ENCODE measurements around the gene GTPBP6. TPM values are rescaled to one million over a fixed set of nuclear protein-coding genes. Genes with fewer than 3 reads are reported as not detected.
A peak's percentile ranks its signal among the peaks of the same experiment; 100 is the strongest.

GTPBP6 gene
- total and polyA plus RNA-seq, 2 experiments from 2014 or later = 41.4 to 66.8 TPM

- no peak for TF ChIP-seq REST (IDR thresholded peaks at IDR 0.05; ENCODE audit: unreplicated experiment)
- TF ChIP-seq ZNF114 (CRISPR knock-in tag; IDR thresholded peaks at IDR 0.05) = no peak
Measured at GRCh38 chrX:270848-271367, 47.7 kb downstream of the GTPBP6 start (continued).

GRCh38 chrX:267771-268261 is 50.8 kb downstream of the GTPBP6 start:
- Mint-ChIP-seq H3K36me3 (ENCODE audit: low read depth) (peaks cover 3% of the 10 kb centered on the region; the same call in 1 of the 3 replicates), H3K4me3 (no peak overlapping the region), H3K27me3 (ENCODE audit: insufficient read depth, low read depth, poor library complexity) (peaks cover 7% of the 10 kb centered on the region), H3K9me3 (peaks cover 36% of the 10 kb centered on the region), H3K27ac (no peak overlapping the region), H3K4me1 (no peaks in the 10 kb centered on the region)
- peak; percentile 38; the same call in 2 of the 3 replicates for ATAC-seq
- DNase-seq (ENCODE audit: low spot score) = peak; percentile 33
- H3K27ac ChIP-seq (ENCODE audit: low read depth) = no peak overlapping the region
- H3K27me3 ChIP-seq (ENCODE audit: insufficient read depth) = no peaks in the 10 kb centered on the region
- no peak overlapping the region for H3K4me2 ChIP-seq
- H3K4me3 ChIP-seq = no peak overlapping the region
- 0 out of 2 replicates have a peak, but pooled peaks cover 3% of the 10 kb centered on the region for H3F3A ChIP-seq (replicated peaks; ENCODE audit: low read depth)
- H3K9me2 ChIP-seq (ENCODE audit: insufficient read depth) = no peaks in the 10 kb centered on the region
- H3K4me1 ChIP-seq (ENCODE audit: insufficient read depth) = no peaks in the 10 kb centered on the region
- H3K36me3 ChIP-seq (ENCODE audit: insufficient read depth) = no peaks in the 10 kb centered on the region
- H4K20me1 ChIP-seq (replicated peaks; ENCODE audit: insufficient read depth) = no peaks in the 10 kb centered on the region
- no peak overlapping the region for H2AFZ ChIP-seq
- no peaks in the 10 kb centered on the region for H3K79me2 ChIP-seq (replicated peaks; ENCODE audit: insufficient read depth)
- no peak for TF ChIP-seq STAT1 (IDR thresholded peaks at IDR 0.05; ENCODE audit: unreplicated experiment)
- TF ChIP-seq POLR2AphosphoS5 (IDR thresholded peaks at IDR 0.05; ENCODE audit: low read depth) = no peak
- TF ChIP-seq ZNF331 (CRISPR knock-in tag; IDR thresholded peaks at IDR 0.05; ENCODE audit: low read depth) = no peak
- no peak for TF ChIP-seq REST (IDR thresholded peaks at IDR 0.05; ENCODE audit: unreplicated experiment)
- TF ChIP-seq ZNF462 (CRISPR knock-in tag; IDR thresholded peaks at IDR 0.05) = no peak
- no peak for TF ChIP-seq CREB1 (CRISPR knock-in tag; IDR thresholded peaks at IDR 0.05; ENCODE audit: low read depth)
- TF ChIP-seq CTCF (conservative IDR thresholded peaks at IDR 0.05; ENCODE audit: low read depth in 2 of 2) = no peak
- no peak for TF ChIP-seq EZH2phosphoT487 (IDR thresholded peaks at IDR 0.05; ENCODE audit: unreplicated experiment)
